Measurements from ENCODE around the gene ACSM5.
"Not testable (repeated sequence)": the region's sequence is repeated elsewhere in the genome, so short reads cannot be mapped to it uniquely, and the experiment has no call there.

Gene ACSM5

DNA sequence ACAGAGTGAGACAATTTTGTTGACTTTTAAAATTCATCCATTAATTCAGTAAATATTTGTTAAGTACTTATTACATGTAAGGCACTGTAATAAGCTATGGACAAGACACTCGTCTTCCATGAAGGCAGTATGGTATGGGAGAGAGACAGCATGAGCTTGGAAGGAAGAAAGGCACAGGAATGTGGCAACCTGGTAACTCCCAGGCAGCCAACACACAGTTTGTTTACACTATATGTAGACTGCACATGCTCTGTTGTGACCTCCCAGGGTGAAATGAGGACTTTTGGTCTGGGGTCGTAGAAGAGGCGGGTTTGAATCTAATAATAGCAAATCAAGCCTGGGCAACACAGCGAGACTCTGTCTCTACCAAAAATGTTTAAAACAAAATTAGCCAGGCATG is 51.0 kb downstream of the ACSM5 start:
- DNase-seq, result not testable (repeated sequence)

DNA sequence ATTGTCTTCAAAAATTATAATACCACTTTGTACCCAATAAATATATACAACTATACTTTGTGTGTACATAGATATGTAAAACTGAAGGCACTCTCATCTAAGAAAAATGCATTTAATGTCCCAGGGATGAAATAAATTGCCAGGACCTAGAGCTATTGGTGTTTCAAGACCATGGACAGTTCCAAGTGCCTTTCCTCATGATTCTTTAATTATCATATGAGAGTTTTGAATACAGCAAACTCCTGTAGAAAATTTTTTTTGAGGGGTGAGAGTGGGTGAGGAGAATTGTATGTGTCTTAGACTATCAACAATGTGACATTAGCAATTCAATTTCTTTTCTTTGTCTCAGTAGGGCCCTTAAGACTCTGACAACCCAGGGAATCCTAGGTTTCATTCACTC is 59.6 kb downstream of the ACSM5 start:
- not testable (repeated sequence) for DNase-seq

DNA sequence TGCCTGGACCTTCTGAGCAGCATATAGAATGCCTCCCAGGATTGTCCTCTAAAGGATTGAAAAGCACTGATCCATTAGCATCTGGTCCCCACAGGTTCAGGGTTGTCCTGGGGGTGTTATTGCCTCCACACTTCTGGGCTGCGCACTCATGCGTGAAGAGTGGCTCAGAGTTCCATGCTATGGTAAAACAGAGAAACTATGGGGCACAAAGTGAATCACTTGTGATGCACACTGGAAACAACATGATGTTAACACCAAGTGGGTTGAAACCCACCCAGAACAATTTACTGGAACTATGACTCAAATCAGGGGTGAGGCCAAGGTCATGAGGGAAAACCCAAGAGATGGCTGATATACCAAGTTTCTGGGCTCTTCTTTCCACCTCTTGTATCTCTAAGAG is 60.6 kb downstream of the ACSM5 start:
- not testable (repeated sequence) for DNase-seq

DNA sequence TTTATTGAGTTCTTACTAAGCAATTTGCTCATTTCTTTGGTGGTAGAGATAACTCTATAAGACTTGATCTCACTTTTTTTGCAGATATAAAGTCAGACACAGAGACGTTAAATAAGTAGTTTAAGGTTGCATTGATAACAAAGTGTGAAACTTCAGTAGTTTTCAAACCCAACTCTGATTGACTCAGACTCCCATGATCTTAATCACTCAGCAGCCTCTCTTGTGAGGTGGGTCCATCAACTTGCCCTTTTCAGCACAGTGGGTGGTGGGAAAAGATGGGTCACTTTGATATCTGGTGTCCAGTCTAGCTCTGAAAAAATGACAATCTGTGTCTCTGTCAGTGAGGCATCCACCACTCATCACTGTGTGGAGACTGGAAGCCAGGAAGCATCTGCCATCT is 61.4 kb downstream of the ACSM5 start:
- not testable (repeated sequence) for DNase-seq

DNA sequence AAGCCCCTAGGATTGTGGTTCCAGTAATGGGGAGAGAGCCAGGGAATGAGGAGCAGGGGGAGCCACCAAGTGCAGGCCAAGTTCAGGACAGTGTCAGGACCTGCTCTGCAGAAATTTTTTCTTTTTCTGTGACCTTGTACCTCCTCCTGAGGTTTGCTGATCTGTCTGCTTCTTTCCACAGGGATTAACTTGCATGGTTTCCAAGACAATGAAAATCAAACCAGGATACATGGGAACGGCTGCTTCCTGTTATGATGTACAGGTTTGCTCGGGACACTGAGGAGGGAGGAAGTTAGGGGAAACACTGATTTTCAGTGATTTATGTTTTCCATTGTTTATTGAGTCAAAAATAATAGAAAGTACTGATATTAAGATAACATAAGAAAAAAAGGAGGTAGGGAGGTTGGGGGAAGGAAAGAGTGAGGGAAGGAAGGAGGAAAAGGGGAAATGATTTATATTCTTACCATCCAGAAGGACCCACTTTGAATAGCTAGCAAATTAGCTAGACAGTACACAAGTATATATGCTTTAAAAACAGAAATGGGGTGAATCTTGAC is 67.9 kb downstream of the ACSM5 start:
- DNase-seq, result not testable (repeated sequence)

DNA sequence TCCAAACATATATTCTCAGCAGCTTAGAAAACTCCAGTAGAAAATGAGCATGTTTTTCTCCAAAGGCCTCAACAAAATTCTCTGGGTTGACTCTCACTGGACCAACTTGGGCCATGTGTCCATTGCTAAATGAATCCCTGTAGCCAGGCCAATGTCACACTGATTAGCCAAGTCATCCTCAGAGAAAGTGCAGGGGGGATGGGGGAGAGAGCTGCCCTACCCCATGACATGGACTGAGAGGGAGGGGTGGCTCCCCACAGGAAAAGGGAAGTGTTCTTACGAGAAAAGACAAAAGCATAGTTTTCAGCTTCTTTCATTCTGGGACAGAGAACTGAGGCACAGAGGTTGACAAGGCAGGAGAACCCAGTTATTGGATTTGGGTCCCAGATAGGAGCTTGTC is 74.7 kb downstream of the ACSM5 start:
- DNase-seq, result not testable (repeated sequence)

DNA sequence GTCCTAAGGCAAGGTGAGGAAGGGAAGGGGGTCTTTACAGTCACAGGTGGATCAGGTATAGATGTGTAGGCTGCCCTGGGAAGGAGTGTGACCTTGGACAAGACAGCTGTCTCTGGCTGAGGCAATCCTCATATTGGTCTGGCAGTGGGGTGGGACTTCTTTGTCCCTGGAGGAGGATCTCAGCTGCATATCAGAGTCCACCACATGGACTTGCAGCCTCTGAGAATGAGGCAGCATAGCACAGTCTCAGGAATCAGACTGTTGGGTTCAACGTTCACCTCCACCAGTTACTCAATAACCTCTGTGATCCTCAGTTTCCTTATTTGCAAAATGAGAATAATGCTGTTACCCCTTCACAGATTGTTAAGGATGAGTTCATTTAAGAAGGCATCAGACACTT is 75.4 kb downstream of the ACSM5 start:
- DNase-seq, result no peak

DNA sequence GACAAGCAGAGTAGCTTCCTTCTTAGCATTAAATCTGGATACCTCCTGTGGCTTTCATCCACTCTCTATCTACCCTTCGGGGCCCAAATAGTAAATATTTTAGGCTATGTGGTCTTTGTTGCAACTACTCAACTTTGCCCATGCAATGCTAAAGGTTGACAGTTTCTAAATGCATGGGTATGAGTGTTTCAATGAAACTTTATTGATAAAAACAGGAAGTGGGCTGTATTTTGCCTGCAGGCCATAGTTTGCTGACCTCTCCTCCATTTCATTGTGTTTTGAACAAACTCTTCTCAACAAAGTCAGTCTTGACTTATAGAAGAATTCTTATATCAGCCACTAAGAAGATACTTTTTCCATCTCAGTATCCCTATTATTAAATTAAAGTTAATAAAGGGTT is 76.1 kb downstream of the ACSM5 start:
- DNase-seq, result no peak

All from DMS153 (cell line).